CD1c-positive myeloid dendritic cell (primary cell): ENCODE data around the gene NMRAL1.
A peak's percentile ranks its signal among the peaks of the same experiment; 100 is the strongest.

ENCODE experiments used
- DNase-seq: peaks from one replicate; pipeline ENCODE4 v3.0.0-alpha.2; 2016; ENCODE audit errors: extremely low spot score

Gene NMRAL1

GRCh38 chr16:4474192-4474961 lies at the start of gene NMRAL1:
TSS of gene NMRAL1 (minus strand) at chr16:4474625. CDS start at chr16:4474132, 493 bp downstream.
- DNase-seq, result peak; percentile 93

- no peak for DNase-seq
Observed at GRCh38 chr16:4523686-4524085, 49.3 kb upstream of the NMRAL1 start.

GRCh38 chr16:4522051-4522581 lies 47.7 kb upstream of the NMRAL1 start:
- DNase-seq, result no peak

GRCh38 chr16:4520913-4521312 lies 46.5 kb upstream of the NMRAL1 start:
- no peak for DNase-seq

- DNase-seq, result no peak
Observed at GRCh38 chr16:4519274-4520058, 45.0 kb upstream of the NMRAL1 start.

- DNase-seq, result no peak
Observed at GRCh38 chr16:4517812-4518680, 43.6 kb upstream of the NMRAL1 start.

- DNase-seq, result peak; percentile 92
Observed at GRCh38 chr16:4515611-4516233, 41.3 kb upstream of the NMRAL1 start.

- no peak for DNase-seq
Observed at GRCh38 chr16:4514606-4515005, 40.2 kb upstream of the NMRAL1 start.

GRCh38 chr16:4513881-4514280 lies 39.5 kb upstream of the NMRAL1 start:
- no peak for DNase-seq

GRCh38 chr16:4513086-4513860 lies 38.8 kb upstream of the NMRAL1 start:
- DNase-seq, result no peak

GRCh38 chr16:4512473-4512872 lies 38.0 kb upstream of the NMRAL1 start:
- DNase-seq, result no peak

- DNase-seq, result peak; percentile 22
Observed at GRCh38 chr16:4511441-4512082, 37.1 kb upstream of the NMRAL1 start.

GRCh38 chr16:4510747-4511426 lies 36.5 kb upstream of the NMRAL1 start:
- DNase-seq, result peak; percentile 62

GRCh38 chr16:4510131-4510530 lies 35.7 kb upstream of the NMRAL1 start:
- no peak for DNase-seq

GRCh38 chr16:4509420-4509819 lies 35.0 kb upstream of the NMRAL1 start:
- no peak for DNase-seq

GRCh38 chr16:4508806-4509205 lies 34.4 kb upstream of the NMRAL1 start:
- no peak for DNase-seq

- DNase-seq, result no peak
Observed at GRCh38 chr16:4507588-4508345, 33.3 kb upstream of the NMRAL1 start.

GRCh38 chr16:4506450-4506849 lies 32.0 kb upstream of the NMRAL1 start:
- DNase-seq, result peak; percentile 79
